Measurements from ENCODE around the gene BRSK2.

The BRSK2 gene

DNA sequence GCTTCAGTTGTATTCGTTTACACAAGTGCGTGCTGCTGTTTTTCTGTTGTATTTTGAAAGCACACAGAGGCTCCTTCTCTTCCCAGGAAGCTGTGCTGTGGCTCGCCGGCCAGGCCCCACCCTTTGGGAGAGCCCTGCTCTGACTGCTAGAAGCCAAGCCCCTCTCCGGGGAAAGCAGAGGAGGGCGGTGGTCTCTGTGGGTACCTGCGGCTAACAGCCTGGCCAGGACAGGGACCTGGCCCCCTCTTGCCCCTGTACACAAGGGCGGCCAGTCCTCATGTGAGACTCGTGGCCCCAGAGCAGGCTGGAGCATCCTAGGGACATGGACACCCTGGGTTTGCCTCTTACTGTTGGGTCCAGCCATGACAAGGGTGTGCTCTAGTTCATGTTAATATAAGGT, 82.0 kb downstream of the BRSK2 start:
- Histone ChIP-seq H3K9me2 (ENCODE audit: low read depth, low read length) (no peaks in the 10 kb centered on the region), H4K20me1 (ENCODE audit: insufficient read depth, low read length) (no peaks in the 10 kb centered on the region), H3K79me2 (ENCODE audit: insufficient read depth, low read length) (no peaks in the 10 kb centered on the region), H3K4me1 (ENCODE audit: insufficient read depth, low read length, severe bottlenecking) (no peaks in the 10 kb centered on the region), H3F3A (ENCODE audit: insufficient read depth, low read length) (no peaks in the 10 kb centered on the region), H3K9ac (ENCODE audit: low read length) (no peak overlapping the region), H3K9me3 (ENCODE audit: low read length) (no peaks in the 10 kb centered on the region), H3K4me3 (ENCODE audit: low read depth, low read length, poor library complexity, severe bottlenecking) (no peak overlapping the region), H3K27me3 (ENCODE audit: insufficient read depth, low read length) (no peaks in the 10 kb centered on the region), H3K36me3 (ENCODE audit: insufficient read depth, low read length) (peaks cover 7% of the 10 kb centered on the region; the same call in 1 of the 2 replicates), H2AFZ (ENCODE audit: low read length) (no peak overlapping the region), H3K27ac (ENCODE audit: low read depth, low read length, poor library complexity, severe bottlenecking) (no peak overlapping the region), H3K4me2 (ENCODE audit: low read length) (no peak overlapping the region)
- TF ChIP-seq CTCF (IDR thresholded peaks at IDR 0.05; ENCODE audit: low read length) = no peak
- TF ChIP-seq EZH2 (IDR thresholded peaks at IDR 0.05; ENCODE audit: borderline replicate concordance, low read length) = no peak

DNA sequence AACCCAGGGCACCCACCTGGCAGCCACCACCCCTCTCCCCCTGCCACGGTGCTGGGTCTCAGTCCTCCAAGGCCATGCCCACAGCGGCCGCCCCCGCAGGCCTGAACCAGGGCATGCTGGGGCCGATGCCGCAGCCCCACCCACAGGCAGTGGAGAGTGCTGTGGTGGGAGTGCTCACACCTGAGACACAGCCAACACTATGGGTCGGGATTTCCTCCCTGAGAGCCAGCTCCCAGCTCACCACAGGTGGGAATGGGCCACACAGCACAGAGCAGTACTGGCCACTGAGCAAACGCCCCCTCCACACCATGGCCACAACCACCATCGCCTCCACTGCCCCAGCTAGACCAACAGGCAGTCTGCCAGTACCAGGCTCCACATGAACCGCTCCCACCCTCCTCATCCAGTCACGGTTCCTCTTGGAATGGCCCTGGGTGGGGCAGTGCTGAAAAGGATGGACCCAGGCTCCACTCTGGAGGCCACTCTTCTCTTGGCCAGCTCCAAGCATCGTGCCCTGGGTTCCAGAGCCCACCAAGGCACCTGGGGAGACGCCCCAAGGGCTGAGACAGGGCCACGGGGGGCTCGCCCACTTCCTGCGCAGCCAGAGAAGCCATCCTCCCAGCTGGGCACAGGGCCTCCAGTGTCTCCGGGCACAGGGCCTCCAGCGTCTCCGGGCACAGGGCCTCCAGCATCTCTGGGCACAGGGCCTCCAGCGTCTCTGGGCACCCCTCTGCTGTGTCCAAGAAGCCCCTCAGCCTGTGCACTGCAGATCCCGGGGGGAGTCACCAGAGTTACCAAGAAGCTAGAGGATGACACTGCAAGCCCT, 82.7 kb downstream of the BRSK2 start:
- TF ChIP-seq EZH2 (IDR thresholded peaks at IDR 0.05; ENCODE audit: borderline replicate concordance, low read length) = no peak
- no peak for TF ChIP-seq CTCF (IDR thresholded peaks at IDR 0.05; ENCODE audit: low read length)
- H3K36me3 ChIP-seq (ENCODE audit: insufficient read depth, low read length) = peaks cover 13% of the 10 kb centered on the region; the same call in 1 of the 2 replicates
- no peak overlapping the region for H3K4me2 ChIP-seq (ENCODE audit: low read length)
- no peak overlapping the region for H3K4me3 ChIP-seq (ENCODE audit: low read depth, low read length, poor library complexity, severe bottlenecking)
- no peak overlapping the region for H2AFZ ChIP-seq (ENCODE audit: low read length)
- H3K9me3 ChIP-seq (ENCODE audit: low read length) = no peaks in the 10 kb centered on the region
- no peaks in the 10 kb centered on the region for H3K4me1 ChIP-seq (ENCODE audit: insufficient read depth, low read length, severe bottlenecking)
- no peaks in the 10 kb centered on the region for H3F3A ChIP-seq (ENCODE audit: insufficient read depth, low read length)
- H3K9me2 ChIP-seq (ENCODE audit: low read depth, low read length) = no peaks in the 10 kb centered on the region
- H4K20me1 ChIP-seq (ENCODE audit: insufficient read depth, low read length) = no peaks in the 10 kb centered on the region
- no peak overlapping the region for H3K27ac ChIP-seq (ENCODE audit: low read depth, low read length, poor library complexity, severe bottlenecking)
- H3K9ac ChIP-seq (ENCODE audit: low read length) = no peak overlapping the region
- H3K27me3 ChIP-seq (ENCODE audit: insufficient read depth, low read length) = no peaks in the 10 kb centered on the region
- H3K79me2 ChIP-seq (ENCODE audit: insufficient read depth, low read length) = no peaks in the 10 kb centered on the region

DNA sequence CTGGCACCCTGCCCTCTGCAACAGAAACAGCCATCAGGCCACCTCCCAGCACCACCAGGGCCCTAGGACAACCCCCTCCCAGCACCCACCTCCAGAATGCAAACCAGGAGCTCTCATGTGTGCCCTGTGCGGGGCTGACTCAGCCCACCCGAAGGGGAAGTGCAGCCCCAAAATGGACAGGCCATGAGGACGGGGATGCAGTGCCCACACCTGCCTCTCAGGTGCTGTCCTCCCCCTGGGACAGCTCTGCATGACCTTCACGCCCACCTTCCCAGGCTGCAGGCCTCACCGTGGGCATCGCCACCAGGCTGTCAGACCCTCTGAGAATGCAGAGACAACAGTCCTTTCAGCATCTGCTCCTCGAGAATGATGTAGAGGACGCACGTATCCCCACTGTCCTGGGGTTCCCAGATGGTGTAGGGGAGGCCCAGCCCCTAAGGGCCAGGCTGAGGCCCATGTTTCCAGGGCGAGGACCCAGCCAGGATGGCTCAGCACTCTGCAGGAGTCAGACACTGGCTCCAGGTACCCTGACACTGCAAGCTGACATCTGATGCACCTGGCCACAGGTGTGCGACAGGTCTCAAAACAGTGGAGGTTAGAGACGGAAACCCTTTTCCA, 83.4 kb downstream of the BRSK2 start:
- TF ChIP-seq EZH2 (IDR thresholded peaks at IDR 0.05; ENCODE audit: borderline replicate concordance, low read length) (no peak), CTCF (IDR thresholded peaks at IDR 0.05; ENCODE audit: low read length) (no peak)
- H4K20me1 ChIP-seq (ENCODE audit: insufficient read depth, low read length) = no peaks in the 10 kb centered on the region
- H3K9ac ChIP-seq (ENCODE audit: low read length) = no peak overlapping the region
- no peaks in the 10 kb centered on the region for H3F3A ChIP-seq (ENCODE audit: insufficient read depth, low read length)
- no peaks in the 10 kb centered on the region for H3K27me3 ChIP-seq (ENCODE audit: insufficient read depth, low read length)
- H3K4me3 ChIP-seq (ENCODE audit: low read depth, low read length, poor library complexity, severe bottlenecking) = no peak overlapping the region
- H3K9me3 ChIP-seq (ENCODE audit: low read length) = no peaks in the 10 kb centered on the region
- H3K27ac ChIP-seq (ENCODE audit: low read depth, low read length, poor library complexity, severe bottlenecking) = no peak overlapping the region
- no peaks in the 10 kb centered on the region for H3K4me1 ChIP-seq (ENCODE audit: insufficient read depth, low read length, severe bottlenecking)
- H3K9me2 ChIP-seq (ENCODE audit: low read depth, low read length) = no peaks in the 10 kb centered on the region
- no peaks in the 10 kb centered on the region for H3K79me2 ChIP-seq (ENCODE audit: insufficient read depth, low read length)
- H3K4me2 ChIP-seq (ENCODE audit: low read length) = no peak overlapping the region
- peaks cover 18% of the 10 kb centered on the region; the same call in 1 of the 2 replicates for H3K36me3 ChIP-seq (ENCODE audit: insufficient read depth, low read length)
- no peak overlapping the region for H2AFZ ChIP-seq (ENCODE audit: low read length)
